Activated naive CD8-positive, alpha-beta T cell treated with anti-CD3 and anti-CD28 coated beads, Interleukin-2, amount 10 ng/mL, durations not matched to agents 7 days and 5 days (primary cell): ENCODE data around the gene OSER1. TPM values are rescaled to one million over a fixed set of nuclear protein-coding genes. Genes with fewer than 3 reads are reported as not detected.

Experiments used
- ATAC-seq: fragments of 150-1000 bp; cut with Tn5 transposase; one replicate; pipeline ENCODE4 v1.10.0; 2021; ENCODE audit warnings: low read depth, moderate library complexity
- POLR2A ChIA-PET: fragments of 350-600 bp; sonication (Branson Sonifier 250); formaldehyde crosslinking; loops from one replicate; lab custom pipeline; 2021; ENCODE audit warnings: antibody characterized with exemption; lab: Charles Lee
- DNase-seq: peaks from one replicate; pipeline ENCODE4 v3.0.0; 2021
- H3K27ac Mint-ChIP-seq: one replicate; pipeline ENCODE4 v1.8.0; 2022; ENCODE audit warnings: mild to moderate bottlenecking, mixed read lengths
- H3K27me3 Mint-ChIP-seq: one replicate; pipeline ENCODE4 v1.8.0; 2022; ENCODE audit warnings: mild to moderate bottlenecking, moderate library complexity, mixed read lengths
- H3K36me3 Mint-ChIP-seq: one replicate; pipeline ENCODE4 v1.8.0; 2021; ENCODE audit warnings: mild to moderate bottlenecking, mixed read lengths
- H3K4me1 Mint-ChIP-seq: one replicate; pipeline ENCODE4 v1.8.0; 2021; ENCODE audit warnings: mixed read lengths
- H3K4me3 Mint-ChIP-seq: one replicate; pipeline ENCODE4 v1.8.0; 2022; ENCODE audit warnings: mild to moderate bottlenecking, moderate library complexity, mixed read lengths
- H3K9me3 Mint-ChIP-seq: one replicate; pipeline ENCODE4 v1.8.0; 2021; ENCODE audit warnings: mixed read lengths
- total RNA-seq, 2 experiments: library from RNA; stranded (reverse); gene quantifications; one replicate each; pipeline ENCODE4 v1.2.3, GENCODE V29; 2021

Gene OSER1
- total RNA-seq, 2 experiments from 2014 or later, result 29.8 to 30.5 TPM

DNA sequence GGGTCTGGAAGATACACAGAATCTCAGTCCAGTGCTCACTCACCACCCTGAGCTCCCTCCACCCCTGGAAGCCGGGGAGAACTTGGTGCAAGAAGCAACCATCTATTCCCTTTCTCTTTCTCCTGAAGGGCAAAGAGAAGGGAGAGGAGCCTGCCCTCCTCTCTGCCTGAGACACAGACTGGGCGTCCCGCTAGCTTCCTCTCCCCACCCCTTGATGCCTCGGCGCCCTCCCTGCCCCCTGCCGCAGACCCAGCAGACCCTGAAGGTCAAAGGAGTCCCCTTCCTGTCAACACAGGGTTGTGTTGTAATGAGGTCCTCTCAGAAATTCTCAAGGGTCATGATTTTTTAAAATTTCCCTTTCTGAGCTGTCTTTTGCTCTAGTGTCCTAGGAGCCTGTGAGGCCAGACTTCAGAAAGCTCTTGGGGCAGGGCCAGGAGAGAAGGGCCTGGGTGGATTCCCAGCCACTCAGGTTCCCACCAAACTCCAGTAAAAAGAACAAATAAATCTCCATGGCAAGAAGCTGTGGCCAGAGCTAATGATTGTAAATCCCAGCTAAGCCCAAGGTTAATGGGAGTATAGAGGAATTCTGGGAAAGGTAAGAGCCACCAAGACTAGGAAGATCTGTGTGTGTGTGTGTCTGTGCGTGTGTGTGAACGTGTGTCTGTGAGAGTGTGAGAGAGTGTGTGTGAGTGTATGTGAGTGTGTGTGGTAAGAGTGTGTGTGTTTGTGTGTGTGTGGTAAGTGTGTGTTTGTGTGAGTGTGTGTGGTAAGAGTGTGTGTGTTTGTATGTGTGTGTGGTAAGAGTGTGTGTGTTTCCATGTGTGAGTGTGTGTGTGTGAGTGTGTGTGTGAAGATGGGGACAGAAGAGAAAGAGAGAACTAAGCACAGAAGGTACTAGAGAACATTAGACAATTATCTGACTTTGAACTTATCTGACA is 22.5 kb downstream of the OSER1 start:
- POLR2A ChIA-PET, result interaction anchor here (0.5 to 0.7 kb wide), 3 partner anchors 31 to 459 kb away, joined by 3 read pairs; no protein-coding TSS in a partner anchor
- H3K36me3 Mint-ChIP-seq, result peaks cover 1% of the 10 kb centered on the region
- H3K27me3 Mint-ChIP-seq, result peaks cover 45% of the 10 kb centered on the region
- H3K27ac Mint-ChIP-seq, result no peak overlapping the region
- peaks cover 24% of the 10 kb centered on the region for H3K4me1 Mint-ChIP-seq
- DNase-seq (peak; percentile 32), ATAC-seq (peak; percentile 50)
- peak overlapping the region; percentile 58 for H3K4me3 Mint-ChIP-seq
- H3K9me3 Mint-ChIP-seq, result no peaks in the 10 kb centered on the region

DNA sequence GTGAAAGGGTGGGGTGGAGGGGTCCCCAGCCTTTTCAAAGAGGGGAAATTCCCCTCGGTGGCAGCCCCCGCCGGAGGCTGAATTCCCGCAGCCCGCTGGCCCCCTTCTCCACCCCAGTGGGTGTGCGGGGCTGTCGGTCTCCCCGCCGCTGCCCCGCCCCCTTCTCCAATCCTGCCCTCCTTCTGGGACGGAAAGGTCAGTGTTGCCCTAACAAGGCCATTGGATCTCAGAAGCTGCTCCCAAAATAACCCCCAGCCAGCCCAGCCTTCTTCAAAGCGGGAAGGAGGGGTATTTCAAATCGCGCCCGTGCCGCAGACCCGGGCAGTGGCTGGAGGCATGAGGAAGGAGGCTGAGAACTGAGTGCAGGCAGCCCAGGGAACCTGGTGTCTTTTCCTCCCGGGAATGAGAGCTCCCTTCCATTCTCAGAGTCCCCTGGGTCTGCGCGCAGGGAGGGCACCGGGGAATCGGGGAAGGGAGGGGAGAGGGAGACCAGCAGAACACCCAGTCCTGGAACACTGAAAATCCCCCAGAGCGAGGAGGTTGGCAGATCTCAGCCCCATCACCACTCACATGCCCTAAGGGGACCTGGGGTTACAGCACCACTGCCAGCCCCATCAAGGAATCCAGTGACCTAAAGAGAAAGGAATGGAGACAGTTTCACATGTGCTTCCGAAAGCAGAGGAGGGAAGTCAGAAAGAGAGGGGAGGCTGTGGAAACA is 23.4 kb downstream of the OSER1 start, which contains the start of gene JPH2:
JPH2 (minus strand) TSS at position 135 of the 718 bp plus-strand sequence. CDS start 483 bp downstream, outside the sequence.
- H3K27me3 Mint-ChIP-seq, result peaks cover 43% of the 10 kb centered on the region
- ATAC-seq, result peak; percentile 11

DNA sequence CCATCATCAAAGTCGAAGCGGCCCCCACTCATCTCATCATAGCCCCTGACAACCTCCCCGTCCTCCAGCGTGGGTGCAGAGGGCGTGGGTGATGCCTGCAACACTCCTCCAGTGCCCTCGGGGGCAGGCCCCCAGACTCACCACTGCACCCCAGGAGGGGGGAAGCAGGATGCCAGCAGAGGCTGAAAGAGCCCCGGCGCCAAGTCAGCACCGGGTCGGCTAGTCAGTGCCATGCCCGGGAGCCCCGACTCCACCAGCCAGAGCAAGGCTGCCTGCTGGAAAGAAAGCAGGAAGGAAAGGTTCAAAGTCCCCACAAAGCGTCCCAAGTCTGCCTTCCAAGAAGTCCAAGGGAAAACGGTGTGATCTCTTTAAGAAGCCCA is 23.9 kb downstream of the OSER1 start:
- Mint-ChIP-seq H3K36me3 (peaks cover 1% of the 10 kb centered on the region), H3K4me3 (peak overlapping the region; percentile 52), H3K9me3 (no peaks in the 10 kb centered on the region), H3K27me3 (peaks cover 44% of the 10 kb centered on the region), H3K4me1 (peaks cover 24% of the 10 kb centered on the region), H3K27ac (no peak overlapping the region)
- no peak for ATAC-seq
- DNase-seq, result no peak
- POLR2A ChIA-PET, result no interaction called here

More for the DNA sequence above, 23.4 kb downstream of the OSER1 start, which contains the start of gene JPH2:
- Mint-ChIP-seq H3K4me1 (peaks cover 24% of the 10 kb centered on the region), H3K9me3 (no peaks in the 10 kb centered on the region), H3K27ac (no peak within 1 kb of the TSS), H3K36me3 (peaks cover 1% of the 10 kb centered on the region), H3K4me3 (peak within 1 kb of the TSS; percentile 58)
- POLR2A ChIA-PET, result interaction anchor here (0.5 to 0.7 kb wide), 3 partner anchors 32 to 458 kb away, joined by 3 read pairs; no protein-coding TSS in a partner anchor
- DNase-seq, result no peak

DNA sequence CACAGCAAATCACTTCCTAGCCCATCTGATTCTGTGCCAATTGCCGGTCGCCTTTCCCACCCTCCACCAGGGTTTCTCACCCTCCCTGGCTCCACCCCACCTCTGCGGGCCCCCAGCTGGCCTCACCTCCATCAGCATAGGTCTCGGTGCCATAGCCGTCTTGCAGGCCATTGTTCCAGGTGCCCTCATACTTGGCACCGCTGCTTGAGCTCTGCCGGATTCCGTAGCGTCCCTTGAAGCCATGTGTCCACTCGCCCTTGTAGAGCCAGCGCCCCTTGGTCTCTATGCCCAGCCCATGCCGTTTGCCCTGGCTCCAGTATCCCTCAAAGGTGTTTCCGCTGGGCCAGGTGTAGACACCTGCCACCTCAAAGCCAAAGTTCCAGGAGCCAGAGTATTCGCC is 24.4 kb downstream of the OSER1 start:
- DNase-seq (no peak), ATAC-seq (no peak)
- Mint-ChIP-seq H3K4me3 (no peak overlapping the region), H3K27me3 (peaks cover 48% of the 10 kb centered on the region), H3K4me1 (peaks cover 24% of the 10 kb centered on the region), H3K27ac (no peak overlapping the region), H3K36me3 (peaks cover 1% of the 10 kb centered on the region), H3K9me3 (no peaks in the 10 kb centered on the region)
- POLR2A ChIA-PET, result no interaction called here

DNA sequence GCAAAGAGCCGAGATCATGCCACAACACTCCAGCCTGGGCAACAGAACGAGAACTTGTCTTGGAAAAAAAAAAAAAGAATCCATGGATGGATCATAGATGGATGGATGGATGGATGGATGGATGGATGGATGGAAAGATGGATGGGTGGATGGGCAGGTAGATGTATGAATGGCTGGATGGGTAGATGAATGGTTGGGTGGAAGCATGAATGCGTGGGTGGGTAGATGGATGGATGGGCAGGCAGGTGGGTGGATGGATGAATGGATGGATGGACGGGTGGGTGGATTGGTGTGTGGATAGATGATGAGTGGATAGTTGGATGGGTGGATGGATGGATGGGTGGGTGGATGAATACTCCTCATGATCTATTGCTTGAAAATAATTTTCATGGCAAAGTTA is 25.0 kb downstream of the OSER1 start:
- Mint-ChIP-seq H3K4me3 (no peak overlapping the region), H3K27ac (no peak overlapping the region), H3K4me1 (peaks cover 24% of the 10 kb centered on the region), H3K27me3 (peaks cover 52% of the 10 kb centered on the region), H3K9me3 (no peaks in the 10 kb centered on the region), H3K36me3 (peaks cover 1% of the 10 kb centered on the region)
- POLR2A ChIA-PET, result no interaction called here
- DNase-seq (no peak), ATAC-seq (no peak)

DNA sequence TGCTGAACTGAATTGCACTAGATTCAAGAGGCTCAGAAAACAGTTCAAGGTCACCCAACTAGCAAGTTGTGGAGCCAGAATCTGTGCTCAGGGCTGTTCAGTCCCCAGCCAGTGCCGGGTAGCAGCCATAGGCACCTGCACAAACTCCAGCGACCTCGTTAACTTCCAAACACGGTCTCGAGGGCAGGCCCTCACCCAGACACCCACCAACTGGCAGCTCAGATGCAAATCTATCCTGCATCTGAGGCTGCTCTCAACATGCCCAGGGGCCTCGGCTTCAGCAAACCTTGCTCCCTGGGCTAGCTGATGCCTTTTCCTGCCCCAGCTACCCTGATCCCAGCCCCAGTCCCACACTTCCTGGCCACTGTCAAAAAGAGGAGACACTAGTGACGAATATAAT is 27.3 kb downstream of the OSER1 start:
- Mint-ChIP-seq H3K4me3 (no peak overlapping the region), H3K27me3 (peaks cover 41% of the 10 kb centered on the region), H3K36me3 (no peaks in the 10 kb centered on the region), H3K27ac (no peak overlapping the region), H3K9me3 (no peaks in the 10 kb centered on the region), H3K4me1 (peaks cover 13% of the 10 kb centered on the region)
- ATAC-seq (no peak), DNase-seq (no peak)
- POLR2A ChIA-PET, result interaction anchor here (1.6 kb wide), 1 partner anchor 67 kb away, joined by 3 read pairs; no protein-coding TSS in a partner anchor

DNA sequence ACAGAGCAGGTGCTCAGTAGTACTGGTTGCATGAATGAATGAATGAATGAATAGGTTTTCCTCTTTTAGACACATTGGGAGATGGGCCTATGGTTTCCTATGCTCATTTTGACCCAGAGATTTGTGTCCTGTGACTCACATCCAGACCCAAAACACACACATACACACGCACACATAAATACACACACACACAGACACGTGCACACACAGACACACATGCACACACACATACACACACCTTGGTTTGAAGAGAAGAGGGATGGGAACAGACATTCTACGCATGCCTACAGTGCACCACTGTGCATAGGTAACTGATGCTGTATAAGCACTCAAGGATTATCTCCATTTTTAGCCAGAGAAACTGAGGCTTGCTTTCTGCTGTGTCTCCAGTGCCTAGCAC is 27.7 kb downstream of the OSER1 start:
- H3K4me1 Mint-ChIP-seq, result peaks cover 9% of the 10 kb centered on the region
- no peak for DNase-seq
- H3K27me3 Mint-ChIP-seq, result peaks cover 36% of the 10 kb centered on the region
- H3K4me3 Mint-ChIP-seq, result no peak overlapping the region
- POLR2A ChIA-PET, result no interaction called here
- H3K9me3 Mint-ChIP-seq, result no peaks in the 10 kb centered on the region
- H3K27ac Mint-ChIP-seq, result no peak overlapping the region
- ATAC-seq, result no peak
- H3K36me3 Mint-ChIP-seq, result no peaks in the 10 kb centered on the region

DNA sequence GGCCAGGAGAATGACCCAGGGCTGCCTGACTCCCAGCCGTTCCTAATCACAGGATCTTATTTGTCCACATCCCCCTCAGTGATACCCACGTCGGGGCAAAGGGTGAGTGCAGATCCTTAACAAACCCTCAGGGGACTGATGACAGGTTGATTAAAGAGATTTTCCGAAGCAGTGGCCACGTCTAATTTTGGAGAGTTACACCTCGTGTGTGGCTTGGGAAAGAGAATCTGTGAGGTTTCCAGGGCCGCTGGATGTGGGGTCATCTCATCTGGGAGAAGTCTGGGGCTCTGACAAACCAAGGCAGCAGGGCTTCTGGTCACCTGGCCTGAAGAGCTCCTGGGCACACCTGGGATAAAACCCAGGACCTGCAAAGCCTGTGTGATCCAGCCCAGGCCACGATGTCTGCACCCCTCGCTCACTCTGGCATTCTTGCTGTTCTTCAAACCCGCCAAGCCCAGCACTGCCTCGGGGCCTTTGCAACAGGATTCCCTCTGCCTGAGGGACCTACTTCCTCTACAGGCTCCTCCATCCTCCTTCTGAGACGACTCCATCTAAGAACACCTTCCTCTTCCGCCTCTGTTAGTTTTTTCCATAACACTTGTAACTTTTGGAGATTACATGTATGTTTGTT is 28.3 kb downstream of the OSER1 start:
- Mint-ChIP-seq H3K4me1 (peaks cover 3% of the 10 kb centered on the region), H3K27me3 (peaks cover 31% of the 10 kb centered on the region), H3K9me3 (no peaks in the 10 kb centered on the region), H3K27ac (no peak overlapping the region), H3K4me3 (no peak overlapping the region), H3K36me3 (no peaks in the 10 kb centered on the region)
- ATAC-seq (no peak), DNase-seq (no peak)
- POLR2A ChIA-PET, result no interaction called here

DNA sequence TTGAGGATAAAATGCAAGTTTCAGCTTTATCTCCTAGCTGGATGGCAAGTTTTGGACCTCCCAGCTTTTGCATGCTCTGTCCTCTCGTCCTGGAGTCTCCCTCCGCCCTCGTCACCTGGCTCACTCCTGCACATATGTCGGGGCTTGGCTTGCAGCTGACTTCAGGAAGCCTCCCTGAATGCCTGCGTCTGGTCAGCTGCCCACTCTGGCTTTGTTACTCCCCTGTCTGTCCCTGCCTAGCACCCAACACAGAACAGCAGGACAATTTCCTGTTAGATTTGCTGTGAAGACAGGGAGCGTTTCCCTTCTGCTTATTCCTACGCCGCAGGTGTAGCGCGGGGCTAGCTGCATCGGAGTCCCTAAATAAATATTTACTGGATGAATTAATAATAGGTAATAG is 29.0 kb downstream of the OSER1 start:
- ATAC-seq (no peak), DNase-seq (no peak)
- no peaks in the 10 kb centered on the region for H3K36me3 Mint-ChIP-seq
- H3K27me3 Mint-ChIP-seq, result peaks cover 27% of the 10 kb centered on the region
- no peak overlapping the region for H3K27ac Mint-ChIP-seq
- no peaks in the 10 kb centered on the region for H3K9me3 Mint-ChIP-seq
- H3K4me3 Mint-ChIP-seq, result no peak overlapping the region
- no peaks in the 10 kb centered on the region for H3K4me1 Mint-ChIP-seq
- POLR2A ChIA-PET, result no interaction called here

DNA sequence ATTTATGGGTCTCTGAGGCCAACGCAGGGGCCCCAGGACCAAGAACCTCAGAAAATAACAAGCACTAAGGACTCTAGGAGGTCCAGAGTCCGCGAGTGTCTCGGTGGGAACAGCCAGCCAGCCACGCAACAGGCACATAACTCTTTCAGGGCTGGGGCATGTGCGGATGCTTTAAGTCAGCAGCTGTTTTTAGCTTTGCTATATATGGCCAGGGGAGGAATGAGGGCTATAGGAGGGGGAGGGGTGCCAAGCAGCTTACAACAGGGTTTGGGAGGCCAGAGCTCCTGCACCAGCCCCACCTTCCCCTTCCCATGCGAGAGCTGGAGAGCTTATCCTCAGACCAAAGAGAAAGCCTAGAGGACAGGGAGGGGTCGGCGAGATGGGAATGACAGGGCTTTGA is 29.8 kb downstream of the OSER1 start:
- Mint-ChIP-seq H3K9me3 (no peaks in the 10 kb centered on the region), H3K27me3 (peaks cover 22% of the 10 kb centered on the region), H3K4me3 (no peak overlapping the region), H3K36me3 (no peaks in the 10 kb centered on the region), H3K4me1 (no peaks in the 10 kb centered on the region), H3K27ac (no peak overlapping the region)
- DNase-seq (no peak), ATAC-seq (no peak)
- POLR2A ChIA-PET, result no interaction called here

DNA sequence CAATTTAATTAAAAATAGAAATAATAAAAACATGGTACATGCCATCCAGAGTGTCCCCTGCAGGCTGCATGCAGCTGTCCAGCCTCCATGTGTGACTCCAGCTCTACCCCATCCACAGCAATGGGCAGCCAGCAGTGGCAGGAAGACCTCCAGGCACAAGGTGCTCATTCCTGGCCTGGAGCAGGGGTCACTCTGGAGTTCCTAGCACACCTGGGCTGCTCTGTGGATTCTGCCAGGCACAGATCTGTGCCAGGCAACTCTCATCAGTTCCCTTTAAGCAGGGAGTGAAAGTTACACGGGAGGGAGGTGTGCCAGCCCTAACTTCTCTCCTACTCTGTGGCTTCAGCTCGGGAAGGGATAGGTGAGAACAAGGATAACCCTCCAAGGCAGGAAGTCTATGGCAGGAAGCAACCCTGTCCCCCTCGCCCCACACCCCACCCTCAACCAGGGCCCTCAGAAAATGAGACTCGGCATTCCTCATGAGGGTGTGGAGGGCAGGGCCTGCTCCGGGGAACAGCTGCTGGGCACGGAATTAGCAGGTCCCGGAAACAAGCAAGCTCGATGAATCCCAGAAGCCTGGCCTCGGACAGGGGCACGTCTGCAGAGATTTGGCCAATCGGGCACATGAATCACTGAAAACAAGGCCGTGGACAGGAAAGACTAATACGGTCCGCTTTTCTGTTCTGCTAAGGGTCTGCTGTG is 33.6 kb downstream of the OSER1 start:
- POLR2A ChIA-PET, result no interaction called here
- no peaks in the 10 kb centered on the region for H3K9me3 Mint-ChIP-seq
- ATAC-seq (no peak), DNase-seq (no peak)
- no peaks in the 10 kb centered on the region for H3K36me3 Mint-ChIP-seq
- H3K4me1 Mint-ChIP-seq, result no peaks in the 10 kb centered on the region
- H3K4me3 Mint-ChIP-seq, result no peak overlapping the region
- H3K27ac Mint-ChIP-seq, result no peak overlapping the region
- H3K27me3 Mint-ChIP-seq, result peaks cover 26% of the 10 kb centered on the region

DNA sequence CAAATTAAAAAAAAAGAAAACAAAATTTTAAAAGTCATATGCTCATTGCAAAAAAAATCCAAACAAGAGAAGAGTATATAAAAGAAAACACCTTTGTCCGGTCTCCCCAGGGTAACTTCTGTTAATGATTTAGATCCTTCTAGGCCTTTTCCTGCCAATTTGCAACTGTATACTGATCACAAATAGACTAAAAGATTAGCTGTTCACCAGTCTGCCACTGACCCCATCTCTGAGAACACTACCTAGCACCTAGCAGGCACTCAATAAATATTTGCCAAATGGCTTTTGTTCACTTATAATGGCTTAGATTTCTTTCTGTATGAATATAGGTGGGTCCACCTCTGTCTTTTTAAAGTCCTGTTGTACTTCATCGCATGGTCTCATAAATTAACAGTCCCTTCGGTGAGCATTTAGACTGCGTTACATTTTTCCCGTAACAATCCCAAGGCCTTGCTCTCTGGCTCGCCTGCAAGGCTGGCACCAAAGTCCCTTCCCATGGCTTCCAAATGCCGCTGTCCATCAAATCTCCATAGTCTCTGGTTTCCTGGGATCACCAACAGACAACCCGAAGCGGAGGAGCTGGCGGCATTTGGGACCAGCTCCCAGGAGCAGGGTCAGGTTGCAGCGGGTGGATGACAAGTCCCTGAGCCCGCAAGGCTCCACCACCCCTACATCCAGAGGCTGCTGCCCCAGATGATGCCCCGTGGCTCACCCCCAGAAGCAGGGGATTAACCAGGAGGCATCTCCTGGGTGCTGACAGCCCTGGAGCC is 35.4 kb downstream of the OSER1 start:
- no peak for ATAC-seq
- POLR2A ChIA-PET, result no interaction called here
- DNase-seq, result no peak
- Mint-ChIP-seq H3K27ac (no peak overlapping the region), H3K4me3 (no peak overlapping the region), H3K27me3 (peaks cover 27% of the 10 kb centered on the region), H3K4me1 (peaks cover 2% of the 10 kb centered on the region), H3K9me3 (no peaks in the 10 kb centered on the region), H3K36me3 (no peaks in the 10 kb centered on the region)
